HCT116 (cell line): Measurements from ENCODE around the gene EZH2. TPM values are rescaled to one million over a fixed set of nuclear protein-coding genes. Genes with fewer than 3 reads are reported as not detected.
A peak's percentile ranks its signal among the peaks of the same experiment; 100 is the strongest.

Experiments
- ATAC-seq: fragments of 200-7000 bp; cut with Tn5 transposase; 2 replicates; pipeline ENCODE4 v1.9.1; 2020; ENCODE audit warnings: mild to moderate bottlenecking, moderate library complexity
- BruUV-seq: library from RNA; stranded (reverse); fragments of 400-500 nt; replicated peaks from 2 replicates; lab custom pipeline; 2021; lab: Mats Ljungman, UMichigan
- CTCF ChIA-PET: fragments of 300-600 bp; sonication (Branson Sonifier 250); formaldehyde crosslinking; loops from one replicate; lab custom pipeline; 2021; ENCODE audit warnings: antibody characterized with exemption; lab: Charles Lee
- POLR2A ChIA-PET: fragments of 300-600, 350-600 bp; sonication (Branson Sonifier 250); formaldehyde crosslinking; loops from one replicate; lab custom pipeline; 2021; ENCODE audit warnings: antibody characterized with exemption; lab: Charles Lee
- RAD21 ChIA-PET, 2 experiments: fragments of 300-600 bp; sonication (Branson Sonifier 250); formaldehyde crosslinking; loops; one replicate each; lab custom pipeline; 2023; ENCODE audit warnings: low total read pairs in 2 of 2; ENCODE audit not compliant: uncharacterized antibody in 2 of 2, unreplicated experiment in 2 of 2, low non-redundant PET in 1 of 2; lab: Charles Lee
- DNase-seq: peaks from one replicate; pipeline ENCODE4 v3.0.0-alpha.2; 2010; ENCODE audit warnings: low read depth, low spot score
- H2AFZ ChIP-seq: fragments of 200-600 bp; shearing (Covaris generic), sonication (generic); 2 replicates; pipeline ENCODE4 v1.6.1; 2017; ENCODE audit warnings: low read depth, mixed run types, mixed read lengths, antibody characterized with exemption, low read length; ENCODE audit not compliant: poor library complexity, severe bottlenecking
- H3K27ac ChIP-seq: 2 replicates; pipeline ENCODE4 v1.5.1; 2012; ENCODE audit warnings: low read depth, low read length
- H3K27me3 ChIP-seq: fragments of 200-600 bp; sonication (generic); 2 replicates; pipeline ENCODE4 v1.6.1; 2016; ENCODE audit warnings: mixed run types, low read length, mixed read lengths; ENCODE audit not compliant: insufficient read depth
- H3K36me3 ChIP-seq, 2 experiments: fragments of 200-500 bp in 1 of 2; fragments of 200-600 bp in 1 of 2; sonication (Bioruptor generic) in 1 of 2; sonication (generic) in 1 of 2; 2 replicates each; pipeline versions ENCODE4 v1.5.1 to v1.6.1; 2014 to 2016; ENCODE audit warnings: low read length in 2 of 2, inconsistent platforms in 1 of 2, mixed read lengths in 1 of 2, mixed run types in 1 of 2; ENCODE audit not compliant: insufficient read depth in 2 of 2, control insufficient read depth in 1 of 2
- H3K4me1 ChIP-seq, 2 experiments: fragments of 200-600 bp in 1 of 2; sonication (generic) in 1 of 2; 2 replicates each; pipeline versions ENCODE4 v1.5.1 to v1.6.1; 2012 to 2017; ENCODE audit warnings: low read length in 2 of 2, inconsistent platforms in 1 of 2, mild to moderate bottlenecking in 1 of 2, mixed read lengths in 1 of 2, mixed run types in 1 of 2, moderate library complexity in 1 of 2; ENCODE audit not compliant: insufficient read depth in 2 of 2, control insufficient read depth in 1 of 2
- H3K4me2 ChIP-seq: fragments of 200-600 bp; sonication (generic); 2 replicates; pipeline ENCODE4 v1.6.1; 2017; ENCODE audit warnings: mixed run types, low read length, mixed read lengths
- H3K4me3 ChIP-seq, 2 experiments: fragments of 200-600 bp in 1 of 2; sonication (generic) in 1 of 2; replicated peaks in 1 of 2; 2 replicates each; pipeline ENCODE4 v1.5.1; 2011 to 2016; ENCODE audit warnings: low read length in 2 of 2, control low read depth in 1 of 2, low read depth in 1 of 2, mild to moderate bottlenecking in 1 of 2, mixed read lengths in 1 of 2, mixed run types in 1 of 2
- H3K79me2 ChIP-seq: fragments of 200-600 bp; sonication (generic); 2 replicates; pipeline ENCODE4 v1.6.1; 2017; ENCODE audit warnings: mild to moderate bottlenecking, mixed run types, low read length, moderate library complexity, mixed read lengths; ENCODE audit not compliant: insufficient read depth
- H3K9ac ChIP-seq: fragments of 200-600 bp; sonication (generic); 2 replicates; pipeline ENCODE4 v1.6.1; 2016; ENCODE audit warnings: low read length, mixed read lengths
- H3K9me2 ChIP-seq: fragments of 200-600 bp; sonication (generic), shearing (Covaris generic); 2 replicates; pipeline ENCODE4 v1.6.1; 2017; ENCODE audit warnings: mixed run types, mild to moderate bottlenecking, moderate library complexity; ENCODE audit not compliant: insufficient read depth
- H3K9me3 ChIP-seq, 2 experiments: fragments of 200-500 bp in 1 of 2; fragments of 200-600 bp in 1 of 2; sonication (Bioruptor generic) in 1 of 2; sonication (generic) in 1 of 2; 2 replicates each; pipeline ENCODE4 v1.6.1; 2014 to 2017; ENCODE audit warnings: low read length in 2 of 2, mixed read lengths in 2 of 2, inconsistent platforms in 1 of 2, low read depth in 1 of 2, mild to moderate bottlenecking in 1 of 2, mixed run types in 1 of 2, moderate library complexity in 1 of 2; ENCODE audit not compliant: control insufficient read depth in 1 of 2, insufficient read depth in 1 of 2
- H4K20me1 ChIP-seq: fragments of 200-600 bp; sonication (generic), shearing (Covaris generic); 2 replicates; pipeline ENCODE4 v1.6.1; 2017; ENCODE audit warnings: mixed run types, mild to moderate bottlenecking, moderate library complexity; ENCODE audit not compliant: insufficient read depth
- CBX3 ChIP-seq: IDR thresholded peaks from 2 replicates; pipeline ENCODE4 v1.6.1; 2012; ENCODE audit warnings: low read depth
- CEBPB ChIP-seq: IDR thresholded peaks from 2 replicates; pipeline ENCODE4 v1.6.1; 2012; ENCODE audit warnings: low read depth
- JUND ChIP-seq: IDR thresholded peaks from 2 replicates; pipeline ENCODE4 v1.6.1; 2012
- RAD21 ChIP-seq: IDR thresholded peaks from 2 replicates; pipeline ENCODE4 v1.6.1; 2012; ENCODE audit warnings: low read depth, mild to moderate bottlenecking
- SIN3A ChIP-seq: IDR thresholded peaks from 2 replicates; pipeline ENCODE4 v1.6.1; 2012; ENCODE audit warnings: low read depth
- SP1 ChIP-seq: IDR thresholded peaks from 2 replicates; pipeline ENCODE4 v1.6.1; 2012; ENCODE audit warnings: low read depth
- YY1 ChIP-seq: IDR thresholded peaks from 2 replicates; pipeline ENCODE4 v1.6.1; 2011; ENCODE audit warnings: low read length, low read depth, moderate library complexity, mild to moderate bottlenecking; ENCODE audit not compliant: insufficient replicate concordance; ENCODE audit errors: extremely low read depth
- ZNF274 ChIP-seq: fragments of 200-500 bp; sonication (Bioruptor generic); IDR thresholded peaks from 2 replicates; pipeline ENCODE4 v1.6.1; 2014; ENCODE audit warnings: mild to moderate bottlenecking, low read depth, low read length, inconsistent platforms
- intact Hi-C: fragments of 100-400 bp; cut with micrococcal nuclease; formaldehyde crosslinking; loops from 2 replicates; pipeline ENCODE4 v1.10.0; 2022
- total RNA-seq: library from RNA; stranded (reverse); gene quantifications from one replicate; pipeline ENCODE4 v1.2.1, GENCODE V29; 2021; ENCODE audit not compliant: unreplicated experiment
- TF ChIP-seq, protein P1 (sequence below): IDR thresholded peaks from 2 replicates; pipeline ENCODE4 v1.6.1; 2012; ENCODE audit warnings: low read depth

The EZH2 gene
- total RNA-seq, 1 experiment from 2014 or later = 55.2 TPM

DNA sequence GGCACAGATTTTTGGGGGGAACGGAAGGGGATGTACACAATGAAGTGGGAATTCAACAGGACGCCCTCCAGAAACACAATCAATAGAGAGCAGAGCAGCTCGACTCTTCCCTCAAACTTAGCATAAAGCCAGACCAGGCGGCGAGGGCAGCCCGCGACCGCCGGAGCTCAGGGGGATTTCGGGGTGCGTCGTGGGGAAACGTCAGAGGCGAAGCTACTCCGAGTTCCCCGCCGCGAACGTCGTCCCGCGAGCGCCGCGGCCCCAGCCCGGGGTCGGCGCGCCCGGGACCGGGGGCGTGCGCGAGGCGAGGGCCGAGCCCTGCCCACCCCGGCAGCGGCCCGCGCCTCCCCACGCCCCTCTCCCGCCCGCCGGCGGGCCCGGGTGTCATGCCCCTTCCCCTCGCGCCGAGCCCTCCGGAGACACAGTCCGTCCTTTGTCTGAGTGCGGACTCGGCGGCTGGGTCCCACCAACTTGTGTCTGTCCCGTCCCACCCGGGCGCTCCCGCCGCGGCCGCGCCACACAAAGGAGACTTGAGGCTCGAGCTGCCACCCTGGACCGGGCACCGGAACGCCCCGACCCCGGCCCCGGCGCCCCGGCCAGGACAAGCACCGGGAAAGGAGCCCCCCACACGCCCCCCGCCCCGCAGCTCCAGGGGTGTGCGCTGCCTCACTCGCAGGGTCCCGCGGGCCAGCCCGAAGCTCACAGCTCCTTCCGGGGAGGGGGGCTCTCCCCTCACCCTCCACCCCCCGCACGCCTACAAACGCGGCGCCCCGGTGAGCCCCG, 634 bp downstream of the EZH2 start:
- peak overlapping the region; percentile 94 for H3K9ac ChIP-seq
- H3K27me3 ChIP-seq = no peaks in the 10 kb centered on the region
- BruUV-seq = no TSS peak
- DNase-seq = no peak
- peaks cover 54% of the 10 kb centered on the region for H3K79me2 ChIP-seq
- peaks cover 8 to 19% of the 10 kb centered on the region in 2 experiments; a peak in 3 of 4 replicates for H3K4me1 ChIP-seq
- H3K4me2 ChIP-seq = peak overlapping the region; percentile 82
- ChIA-PET RAD21 (no interaction called here), CTCF (interaction anchor here (1.1 kb wide), 1 partner anchor 27 kb away, joined by 4 read pairs; no protein-coding TSS in a partner anchor), POLR2A (interaction anchor here (1.4 kb wide), 1 partner anchor 58 kb away, joined by 9 read pairs; no protein-coding TSS in a partner anchor)
- H4K20me1 ChIP-seq = peaks cover 17% of the 10 kb centered on the region; the same call in 1 of the 2 replicates
- H3K27ac ChIP-seq = peak overlapping the region; percentile 94
- no peaks in the 10 kb centered on the region for H3K36me3 ChIP-seq
- H3K9me3 ChIP-seq = no peaks in the 10 kb centered on the region
- no peaks in the 10 kb centered on the region for H3K9me2 ChIP-seq
- 0 out of 2 replicates have a peak, but pooled peaks have one; percentile 5 for TF ChIP-seq SIN3A
- TF ChIP-seq YY1 = no peak
- no peak overlapping the region for H2AFZ ChIP-seq
- peak overlapping the region; percentile 69 to 78 for H3K4me3 ChIP-seq
- intact Hi-C loops = loop anchor here (1.0 kb wide), 2 partner anchors 104 to 207 kb away; partner anchors contain the start of gene ZNF786
- peak; percentile 15 for ATAC-seq

DNA sequence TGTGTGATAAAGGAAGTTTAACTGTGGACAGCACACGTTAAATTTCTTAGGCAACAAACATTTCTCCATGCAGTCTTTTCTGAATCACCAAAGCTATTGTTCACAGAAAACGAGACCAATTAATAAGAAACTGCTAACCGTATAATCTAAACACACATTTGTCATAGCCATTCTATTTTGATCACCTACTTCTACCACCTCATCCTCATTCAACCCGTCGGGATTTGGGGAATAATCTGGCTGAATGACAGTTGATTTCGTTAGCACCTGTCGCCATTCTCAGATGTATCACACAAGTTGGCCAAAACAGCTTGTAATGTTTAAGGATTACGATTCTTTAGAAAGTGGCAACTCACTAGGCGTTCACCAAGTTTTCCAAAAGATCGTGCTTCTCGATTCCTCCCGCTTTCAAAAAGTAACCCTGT, 1.2 kb downstream of the EZH2 start:
- ChIA-PET POLR2A (interaction anchor here (1.4 kb wide), 1 partner anchor 59 kb away, joined by 9 read pairs; no protein-coding TSS in a partner anchor), CTCF (interaction anchor here (1.1 kb wide), 1 partner anchor 27 kb away, joined by 4 read pairs; no protein-coding TSS in a partner anchor), RAD21 (no interaction called here)
- Histone ChIP-seq H3K9me2 (no peaks in the 10 kb centered on the region), H3K27me3 (no peaks in the 10 kb centered on the region), H3K27ac (peak overlapping the region; percentile 94), H3K4me1 (peaks cover 8 to 19% of the 10 kb centered on the region in 2 experiments; a peak in 3 of 4 replicates), H3K4me3 (peak overlapping the region; percentile 69 to 78), H3K4me2 (peak overlapping the region; percentile 82), H3K36me3 (no peaks in the 10 kb centered on the region), H3K9ac (peak overlapping the region; percentile 94), H3K9me3 (no peaks in the 10 kb centered on the region), H3K79me2 (peaks cover 60% of the 10 kb centered on the region), H4K20me1 (peaks cover 17% of the 10 kb centered on the region; the same call in 1 of the 2 replicates), H2AFZ (no peak overlapping the region)
- DNase-seq (no peak), ATAC-seq (no peak)
- intact Hi-C loops = no loop called here
- BruUV-seq = TSS peak; percentile 51
- TF ChIP-seq, protein P1, sequence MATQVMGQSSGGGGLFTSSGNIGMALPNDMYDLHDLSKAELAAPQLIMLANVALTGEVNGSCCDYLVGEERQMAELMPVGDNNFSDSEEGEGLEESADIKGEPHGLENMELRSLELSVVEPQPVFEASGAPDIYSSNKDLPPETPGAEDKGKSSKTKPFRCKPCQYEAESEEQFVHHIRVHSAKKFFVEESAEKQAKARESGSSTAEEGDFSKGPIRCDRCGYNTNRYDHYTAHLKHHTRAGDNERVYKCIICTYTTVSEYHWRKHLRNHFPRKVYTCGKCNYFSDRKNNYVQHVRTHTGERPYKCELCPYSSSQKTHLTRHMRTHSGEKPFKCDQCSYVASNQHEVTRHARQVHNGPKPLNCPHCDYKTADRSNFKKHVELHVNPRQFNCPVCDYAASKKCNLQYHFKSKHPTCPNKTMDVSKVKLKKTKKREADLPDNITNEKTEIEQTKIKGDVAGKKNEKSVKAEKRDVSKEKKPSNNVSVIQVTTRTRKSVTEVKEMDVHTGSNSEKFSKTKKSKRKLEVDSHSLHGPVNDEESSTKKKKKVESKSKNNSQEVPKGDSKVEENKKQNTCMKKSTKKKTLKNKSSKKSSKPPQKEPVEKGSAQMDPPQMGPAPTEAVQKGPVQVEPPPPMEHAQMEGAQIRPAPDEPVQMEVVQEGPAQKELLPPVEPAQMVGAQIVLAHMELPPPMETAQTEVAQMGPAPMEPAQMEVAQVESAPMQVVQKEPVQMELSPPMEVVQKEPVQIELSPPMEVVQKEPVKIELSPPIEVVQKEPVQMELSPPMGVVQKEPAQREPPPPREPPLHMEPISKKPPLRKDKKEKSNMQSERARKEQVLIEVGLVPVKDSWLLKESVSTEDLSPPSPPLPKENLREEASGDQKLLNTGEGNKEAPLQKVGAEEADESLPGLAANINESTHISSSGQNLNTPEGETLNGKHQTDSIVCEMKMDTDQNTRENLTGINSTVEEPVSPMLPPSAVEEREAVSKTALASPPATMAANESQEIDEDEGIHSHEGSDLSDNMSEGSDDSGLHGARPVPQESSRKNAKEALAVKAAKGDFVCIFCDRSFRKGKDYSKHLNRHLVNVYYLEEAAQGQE = no peak
- TF ChIP-seq RAD21 (no peak), JUND (no peak), CBX3 (no peak), SP1 (no peak), ZNF274 (no peak), CEBPB (no peak), SIN3A (no peak)
